Islet of Langerhans (tissue), 1 donor: Measurements from ENCODE around the gene SDK1.
"Not testable (repeated sequence)": the region's sequence is repeated elsewhere in the genome, so short reads cannot be mapped to it uniquely, and the experiment has no call there.

Experiments used
- FAIRE-seq: peaks from one replicate; lab custom pipeline; 2011; peaks lifted over from hg19 to GRCh38; lab: Jason Lieb, UNC

SDK1 gene

DNA sequence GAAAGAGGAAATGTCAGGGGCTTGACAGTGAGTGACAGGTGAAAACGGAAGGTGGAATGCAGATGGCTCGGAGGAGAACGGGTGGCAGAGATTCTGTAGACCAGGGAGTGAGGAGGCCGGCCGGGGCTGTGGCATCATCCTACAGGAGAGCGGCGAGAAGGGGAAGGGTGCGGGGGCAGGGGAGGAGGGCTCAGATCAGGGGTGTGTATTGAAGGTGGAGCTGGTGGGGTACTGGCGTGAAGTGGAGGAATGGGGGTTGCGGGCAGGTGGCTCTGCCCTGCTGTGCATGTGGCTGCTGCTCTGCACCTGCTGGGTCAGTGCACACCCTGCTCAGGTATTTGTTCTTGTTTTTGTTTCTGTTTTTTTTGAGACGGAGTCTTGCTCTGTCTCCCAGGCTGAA lies 910.2 kb downstream of the SDK1 start:
- FAIRE-seq, result no peak

DNA sequence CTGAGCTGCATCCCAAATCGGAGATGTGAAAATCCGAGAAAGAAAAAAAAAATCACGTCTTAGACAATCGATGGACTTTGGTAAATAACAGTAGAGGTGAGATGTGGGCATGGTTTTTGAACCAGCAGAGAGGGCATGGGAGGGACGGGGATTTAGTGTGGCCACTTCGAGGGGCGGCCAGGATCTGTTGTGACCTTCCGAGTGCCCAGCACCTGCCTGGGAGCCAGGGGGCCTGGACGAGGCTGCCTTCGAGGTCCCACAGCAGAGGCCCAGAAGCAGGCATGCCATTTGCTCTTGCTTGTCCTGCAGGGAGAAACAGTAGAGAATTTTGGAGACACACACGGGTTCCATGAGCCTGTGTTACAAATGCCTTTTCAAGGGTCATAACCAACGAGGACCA lies 911.3 kb downstream of the SDK1 start:
- no peak for FAIRE-seq

DNA sequence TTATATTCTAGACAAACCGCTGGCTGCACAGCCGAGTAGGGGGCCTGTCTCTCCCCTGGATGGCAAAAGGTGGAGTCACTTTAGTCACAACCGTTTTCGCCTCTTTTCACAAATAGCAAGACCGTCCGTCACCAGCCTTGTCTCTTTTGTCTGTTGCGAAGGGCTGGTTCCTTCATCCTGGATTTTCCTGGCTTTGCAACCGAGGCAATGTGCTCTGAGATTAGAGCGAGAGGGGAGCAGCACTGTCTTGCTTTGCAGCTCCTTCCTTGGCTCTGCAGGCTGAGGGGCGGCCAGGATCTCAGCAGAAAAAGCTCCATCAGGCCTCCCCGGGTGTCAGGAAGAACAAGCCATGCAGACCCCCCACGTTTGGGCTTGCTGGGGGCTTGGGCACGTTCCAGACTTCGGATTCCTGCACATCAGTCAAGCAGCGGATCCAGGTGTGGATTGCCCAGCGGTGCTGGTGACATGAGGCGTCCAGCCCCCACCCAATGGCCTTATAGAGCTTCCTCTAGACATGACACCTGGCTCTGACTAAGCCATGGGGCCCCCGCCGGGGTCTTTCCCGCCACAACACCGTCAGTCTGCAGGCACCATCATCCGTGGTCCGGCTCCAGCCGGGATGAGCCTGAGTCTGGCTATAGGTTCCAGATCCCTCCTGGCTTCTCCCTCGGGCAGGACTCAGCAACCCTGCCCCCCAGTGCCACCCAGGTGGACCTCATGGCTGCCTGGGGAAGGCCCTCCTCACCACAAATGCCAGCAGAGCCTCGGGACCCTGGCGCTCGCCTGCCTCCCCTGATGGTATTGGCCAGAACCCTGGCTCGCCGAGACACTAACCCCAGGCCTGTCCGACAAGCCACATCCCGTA lies 913.5 kb downstream of the SDK1 start:
- FAIRE-seq, result no peak

DNA sequence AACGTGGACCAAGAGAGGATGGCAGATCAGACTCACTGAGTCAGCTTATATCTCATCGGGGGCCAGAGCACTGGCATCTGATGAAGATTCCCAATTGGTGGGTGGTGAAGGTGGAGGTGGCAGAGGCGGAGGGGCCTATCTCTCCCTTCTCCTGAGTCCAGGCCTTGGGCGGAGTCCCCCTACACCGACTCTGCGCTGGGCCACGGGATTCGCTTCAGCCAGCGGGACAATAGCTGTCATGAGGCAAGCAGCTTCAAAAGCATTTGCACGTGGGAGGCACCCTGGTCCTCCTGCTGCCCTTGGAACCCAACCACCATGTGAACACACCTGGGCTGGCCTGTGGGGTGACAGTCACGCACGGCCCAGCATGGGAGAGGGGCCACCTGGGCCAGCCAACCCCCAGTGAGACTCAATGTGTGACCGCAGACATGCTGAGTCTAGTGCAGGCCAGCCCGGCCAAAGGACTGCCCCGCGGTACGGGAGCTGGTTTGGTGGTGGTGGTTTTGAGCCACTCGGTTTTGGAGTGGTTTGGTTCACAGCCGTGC lies 914.2 kb downstream of the SDK1 start:
- no peak for FAIRE-seq

DNA sequence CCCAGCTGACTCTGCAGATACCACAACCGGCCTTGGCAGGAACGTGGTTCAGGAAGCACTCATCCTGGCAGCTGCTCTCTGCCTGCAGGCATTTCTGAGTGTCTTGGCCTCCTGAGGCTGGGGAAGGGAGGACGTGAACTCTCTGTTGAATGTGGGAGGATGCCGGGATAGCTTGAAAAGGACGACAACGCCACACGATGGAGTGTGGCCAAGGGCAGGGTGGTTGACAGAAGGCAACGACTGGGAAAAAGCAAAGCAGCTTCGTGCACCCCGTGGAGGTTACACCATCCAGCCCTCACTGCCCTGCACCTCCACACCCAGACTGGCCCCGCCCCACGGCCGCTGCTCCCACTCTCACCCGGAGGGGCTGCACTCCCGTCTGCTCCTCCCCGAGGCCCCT lies 915.0 kb downstream of the SDK1 start:
- FAIRE-seq, result no peak

DNA sequence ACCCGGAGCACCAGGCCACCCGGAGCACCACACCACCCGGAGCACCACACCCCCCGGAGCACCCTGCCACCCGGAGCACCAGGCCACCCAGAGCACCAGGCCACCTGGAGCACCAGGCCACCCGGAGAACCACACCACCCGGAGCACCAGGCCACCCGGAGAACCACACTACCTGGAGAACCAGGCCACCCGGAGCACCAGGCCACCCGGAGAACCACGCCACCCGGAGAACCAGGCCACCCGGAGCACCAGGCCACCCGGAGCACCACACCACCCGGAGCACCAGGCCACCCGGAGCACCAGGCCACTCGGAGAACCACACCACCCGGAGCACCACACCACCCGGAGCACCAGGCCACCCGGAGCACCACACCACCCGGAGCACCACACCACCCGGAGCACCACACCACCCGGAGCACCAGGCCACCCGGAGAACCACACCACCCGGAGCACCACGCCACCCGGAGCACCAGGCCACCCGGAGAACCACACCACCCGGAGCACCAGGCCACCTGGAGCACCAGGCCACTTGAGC lies 916.1 kb downstream of the SDK1 start:
- not testable (repeated sequence) for FAIRE-seq

DNA sequence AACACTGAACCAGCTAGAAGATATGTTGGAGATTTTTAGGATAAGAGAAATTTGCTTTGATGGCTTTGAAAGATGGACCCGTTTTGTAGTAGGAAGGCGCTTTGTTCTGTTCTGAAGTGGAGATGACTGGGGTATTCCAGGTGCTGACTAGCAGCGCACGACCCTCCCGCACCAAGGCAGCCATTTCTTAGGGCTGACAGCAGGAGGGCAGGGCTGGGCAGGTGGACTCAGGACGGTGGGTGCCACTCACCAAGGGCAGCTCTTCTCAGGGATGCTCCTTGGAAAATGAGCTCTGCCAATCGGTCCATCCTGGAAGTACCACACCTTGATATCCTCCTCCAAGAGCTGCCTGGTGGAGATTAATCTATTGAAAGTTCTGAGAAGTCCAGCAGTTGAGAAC lies 917.4 kb downstream of the SDK1 start:
- no peak for FAIRE-seq

DNA sequence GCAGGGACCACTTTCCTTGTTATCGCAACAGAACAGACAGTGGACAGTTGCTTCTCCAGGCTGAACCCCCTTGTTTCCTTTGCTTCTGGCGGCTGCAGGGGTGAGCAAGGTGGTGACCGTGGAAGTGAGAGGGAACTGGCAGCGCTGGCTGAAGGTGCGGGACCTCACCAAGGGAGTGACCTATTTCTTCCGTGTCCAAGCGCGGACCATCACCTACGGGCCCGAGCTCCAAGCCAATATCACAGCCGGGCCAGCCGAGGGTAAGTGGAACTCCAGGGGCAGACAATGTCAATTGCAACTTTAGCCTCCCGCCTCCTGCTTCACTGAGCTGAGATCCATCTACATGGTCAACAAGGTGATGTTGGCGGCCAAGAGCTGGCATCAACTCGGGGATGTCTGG lies 919.0 kb downstream of the SDK1 start:
- no peak for FAIRE-seq

DNA sequence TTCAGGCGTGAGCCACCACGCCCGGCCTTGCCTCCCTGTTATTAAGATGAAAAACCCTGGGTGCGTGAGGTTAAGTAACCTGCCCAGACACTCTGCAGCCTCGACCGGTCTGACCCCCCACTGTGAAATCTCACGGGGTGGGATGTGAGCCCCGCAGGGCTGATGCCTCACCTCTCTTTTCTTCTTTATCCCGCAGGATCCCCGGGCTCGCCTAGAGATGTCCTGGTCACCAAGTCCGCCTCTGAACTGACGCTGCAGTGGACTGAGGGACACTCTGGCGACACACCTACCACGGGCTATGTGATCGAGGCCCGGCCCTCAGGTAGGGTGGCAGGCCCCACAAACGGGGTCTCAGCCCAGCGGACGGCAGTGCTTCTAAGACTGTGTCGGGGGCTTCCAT lies 920.0 kb downstream of the SDK1 start:
- FAIRE-seq, result no peak

DNA sequence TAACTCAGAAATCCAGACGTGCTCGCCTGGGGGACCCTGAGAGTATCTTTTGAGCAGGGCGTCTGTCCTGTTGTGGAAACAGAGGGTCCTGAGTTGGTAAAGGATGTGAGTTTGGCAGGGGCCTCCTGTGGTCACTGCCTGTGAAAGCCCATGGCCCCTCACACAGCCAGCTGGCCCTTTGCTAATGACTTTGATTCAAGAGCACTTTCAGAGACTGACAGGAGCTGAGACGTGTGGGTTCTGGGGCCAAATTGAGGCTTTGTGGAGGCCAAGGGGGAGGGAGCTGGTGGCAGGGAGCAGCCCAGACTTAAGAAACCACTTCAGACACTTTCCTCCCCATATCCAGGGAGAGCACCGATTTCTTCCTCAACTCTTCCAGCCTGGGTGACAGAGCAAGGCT lies 921.6 kb downstream of the SDK1 start:
- no peak for FAIRE-seq

DNA sequence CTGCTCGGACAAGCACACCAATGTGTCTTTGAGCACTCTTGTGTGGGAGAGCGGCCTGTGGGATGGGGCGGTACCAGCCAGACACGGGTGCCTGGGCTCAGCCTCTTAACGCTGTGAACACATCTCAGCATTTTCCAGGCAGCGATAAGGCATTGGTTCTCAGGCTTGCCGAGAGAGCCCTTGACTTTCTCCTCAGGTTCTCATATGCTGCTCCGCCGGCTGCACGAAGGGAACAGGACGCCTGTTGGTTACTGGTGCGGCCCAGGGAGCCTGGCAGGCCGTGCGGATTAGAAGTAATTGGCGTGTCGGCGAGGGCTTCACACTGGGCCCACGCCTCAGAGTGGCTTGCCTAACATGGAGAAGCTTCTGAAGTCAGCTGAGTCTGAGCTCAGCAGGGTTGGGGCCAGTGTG lies 924.3 kb downstream of the SDK1 start:
- FAIRE-seq, result no peak

DNA sequence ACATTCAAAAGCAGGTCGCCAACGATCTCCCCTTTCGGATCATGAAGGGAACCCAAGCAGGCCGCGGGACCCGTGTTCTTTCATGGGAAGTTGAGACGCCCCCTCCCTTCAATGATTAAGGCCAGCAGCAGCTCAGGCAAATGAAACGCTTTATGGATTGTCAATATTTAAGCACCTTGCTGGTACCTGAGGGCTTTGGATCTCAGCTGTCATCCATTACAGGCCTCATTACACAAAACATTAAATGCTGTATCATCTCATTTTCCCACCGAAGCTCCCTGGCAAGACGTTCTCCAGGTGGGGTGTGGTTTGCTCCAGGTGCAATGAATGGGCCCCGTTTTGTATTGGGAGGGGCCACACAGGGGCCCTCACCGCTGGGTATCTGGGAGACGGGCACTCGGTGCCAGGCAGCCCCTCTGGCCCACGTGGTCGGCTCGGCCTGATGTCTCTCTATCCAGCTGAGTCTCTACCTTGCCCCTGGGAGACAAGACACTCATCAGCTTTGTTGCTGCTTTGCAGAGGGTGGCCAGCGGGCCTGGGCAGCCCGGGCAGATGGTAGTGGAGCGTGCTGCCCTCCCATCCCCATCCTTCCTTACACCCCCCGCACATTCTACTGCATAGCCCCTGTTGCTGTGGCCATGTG lies 925.0 kb downstream of the SDK1 start:
- FAIRE-seq, result peak; percentile 90

DNA sequence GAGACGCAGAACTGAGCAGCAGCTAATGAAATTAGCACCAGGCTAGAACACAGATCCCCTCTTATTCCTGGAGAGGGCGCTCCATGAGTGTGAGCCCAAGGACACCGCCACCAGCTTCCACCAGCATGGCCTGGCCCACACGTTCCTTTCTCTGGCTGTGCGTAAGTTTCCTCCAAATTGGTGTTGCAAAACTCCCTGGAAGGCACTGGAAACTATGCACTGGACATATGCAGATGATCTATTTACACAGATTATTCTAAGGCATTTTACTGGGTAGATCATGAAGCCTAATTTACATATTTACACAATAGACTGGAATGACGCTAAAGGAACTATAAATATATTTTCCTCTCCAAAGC lies 925.5 kb downstream of the SDK1 start:
- FAIRE-seq, result no peak

DNA sequence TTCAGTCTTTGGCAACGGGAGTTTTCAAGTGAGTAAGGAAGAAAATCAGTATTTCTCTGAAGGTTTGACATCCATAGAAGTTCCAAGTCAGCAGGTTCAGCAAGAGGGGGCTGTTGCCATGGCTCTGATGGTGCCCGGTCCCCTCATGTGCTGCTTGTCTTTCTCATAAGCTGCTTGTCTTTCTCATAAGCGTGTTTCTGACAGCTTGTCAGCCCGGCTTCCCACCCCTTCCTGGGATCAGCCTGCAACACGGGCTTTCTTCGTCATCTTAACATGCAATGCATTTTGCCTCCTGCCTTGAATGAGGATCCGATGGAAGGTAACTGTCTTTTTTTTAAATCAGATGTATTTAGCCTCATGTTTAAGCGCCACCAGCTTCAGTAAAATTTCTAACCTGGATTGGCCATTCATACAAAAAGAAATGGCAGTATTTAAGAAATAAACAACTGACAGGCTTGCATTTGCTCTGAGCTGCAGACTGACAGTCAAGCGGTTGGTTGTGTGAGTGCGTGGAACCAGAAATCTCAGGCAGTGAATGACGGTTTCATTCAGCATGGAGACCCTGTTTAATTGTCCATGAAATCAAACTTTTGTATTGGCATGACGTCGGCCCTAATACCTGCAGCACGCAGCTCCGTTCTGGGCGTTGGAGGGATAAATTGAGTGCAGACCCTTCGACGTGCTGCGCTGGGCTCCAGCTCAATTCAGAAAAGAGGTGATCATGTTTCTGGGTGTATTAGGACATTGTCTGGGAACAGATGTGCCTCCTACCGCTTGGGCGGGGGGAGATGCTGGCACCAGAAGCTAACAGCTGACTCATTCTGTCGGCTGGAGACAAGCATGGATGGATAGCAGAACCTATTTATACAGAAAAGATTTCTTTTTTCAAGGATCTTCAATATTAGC lies 926.3 kb downstream of the SDK1 start:
- no peak for FAIRE-seq

DNA sequence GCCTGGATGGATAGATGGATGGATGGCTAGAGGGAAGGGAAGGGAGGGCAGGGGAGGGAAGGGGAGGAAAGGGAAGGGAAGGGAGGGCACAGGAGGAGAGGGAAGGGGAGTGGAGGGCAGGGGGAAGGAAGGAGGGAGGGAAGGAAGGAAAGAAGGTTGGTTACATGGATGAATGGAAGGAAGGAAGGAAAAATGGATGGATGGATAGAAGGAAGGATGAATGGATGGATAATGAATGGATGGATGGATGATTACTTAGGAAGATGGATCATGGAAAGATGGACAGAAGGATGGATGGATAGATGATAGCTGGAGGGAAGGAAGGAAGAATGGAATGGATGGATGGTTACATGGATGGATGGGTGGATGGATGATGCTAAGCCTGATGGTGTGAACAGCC lies 929.3 kb downstream of the SDK1 start:
- no peak for FAIRE-seq

DNA sequence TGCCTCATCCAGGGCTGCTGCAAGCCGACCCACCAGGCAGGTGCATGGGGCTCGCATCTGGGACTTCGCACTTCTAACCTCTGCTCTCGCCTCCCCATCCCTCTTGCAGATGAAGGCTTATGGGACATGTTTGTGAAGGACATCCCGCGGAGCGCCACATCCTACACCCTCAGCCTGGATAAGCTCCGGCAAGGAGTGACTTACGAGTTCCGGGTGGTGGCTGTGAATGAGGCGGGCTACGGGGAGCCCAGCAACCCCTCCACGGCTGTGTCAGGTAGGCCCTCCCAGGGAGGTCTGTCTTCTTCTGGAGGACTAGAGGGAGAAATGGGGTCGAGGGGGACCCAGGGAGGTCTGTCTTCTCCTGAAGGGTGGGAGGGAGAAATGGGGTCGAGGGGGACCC lies 932.1 kb downstream of the SDK1 start:
- no peak for FAIRE-seq

DNA sequence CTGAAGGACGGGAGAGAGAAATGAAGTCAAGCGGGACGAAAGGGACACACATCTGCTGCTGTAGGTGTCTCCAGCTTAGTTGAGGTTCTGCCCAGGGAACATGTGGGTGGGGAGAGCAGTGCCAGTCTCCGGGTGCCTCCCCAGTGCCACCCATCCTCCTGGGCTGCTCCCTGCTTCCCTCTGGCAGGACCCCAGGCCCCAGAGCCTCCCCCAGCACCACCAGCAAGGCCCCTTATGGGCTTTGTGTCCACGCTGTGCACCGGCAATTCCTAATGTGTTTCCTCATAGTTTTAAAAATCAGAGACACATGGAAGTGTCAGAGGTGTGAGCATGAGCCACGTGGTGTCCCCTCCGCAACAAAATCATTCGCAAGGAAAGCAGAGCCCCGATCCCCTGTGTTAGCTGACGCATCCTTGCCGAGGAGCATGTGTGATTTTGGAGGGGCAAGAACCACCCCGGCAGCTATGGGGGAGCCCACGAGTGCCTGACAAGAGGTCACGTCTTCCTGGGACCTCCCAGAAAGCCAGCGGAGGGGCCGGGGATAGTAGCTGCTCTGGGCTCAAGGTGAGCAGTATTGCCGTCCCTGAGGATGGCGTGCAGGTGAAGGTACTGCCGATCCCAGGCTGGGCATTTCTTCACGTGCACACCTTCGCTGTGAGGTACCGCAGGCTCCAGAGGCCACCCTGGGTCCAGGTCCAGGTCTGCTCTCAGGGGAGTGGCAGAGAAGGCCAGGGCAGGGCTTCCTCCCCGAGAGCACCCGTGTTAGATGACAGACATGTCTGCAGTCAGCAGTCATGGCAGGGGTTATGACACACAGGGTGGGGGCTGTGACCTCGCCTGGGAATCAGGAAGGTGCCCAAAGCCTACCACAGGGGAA lies 932.8 kb downstream of the SDK1 start:
- no peak for FAIRE-seq

DNA sequence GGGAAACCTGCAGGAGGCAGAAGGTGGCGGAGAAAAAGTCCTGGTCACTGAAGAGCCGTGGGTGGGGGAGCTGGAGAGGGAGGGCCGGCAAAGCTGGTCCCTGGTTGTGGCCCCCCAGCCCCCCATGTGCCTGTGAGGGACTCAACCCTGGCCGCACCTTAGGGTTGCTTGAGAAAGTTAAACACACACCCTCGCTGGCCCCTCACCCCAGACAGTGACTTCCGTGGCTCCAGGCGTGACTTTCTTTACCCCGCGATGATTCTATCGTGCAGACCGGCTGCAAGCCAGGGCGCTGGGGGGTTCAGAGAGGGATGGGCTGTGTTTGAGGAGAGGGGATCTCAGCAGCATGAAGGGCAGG lies 933.4 kb downstream of the SDK1 start:
- FAIRE-seq, result no peak

DNA sequence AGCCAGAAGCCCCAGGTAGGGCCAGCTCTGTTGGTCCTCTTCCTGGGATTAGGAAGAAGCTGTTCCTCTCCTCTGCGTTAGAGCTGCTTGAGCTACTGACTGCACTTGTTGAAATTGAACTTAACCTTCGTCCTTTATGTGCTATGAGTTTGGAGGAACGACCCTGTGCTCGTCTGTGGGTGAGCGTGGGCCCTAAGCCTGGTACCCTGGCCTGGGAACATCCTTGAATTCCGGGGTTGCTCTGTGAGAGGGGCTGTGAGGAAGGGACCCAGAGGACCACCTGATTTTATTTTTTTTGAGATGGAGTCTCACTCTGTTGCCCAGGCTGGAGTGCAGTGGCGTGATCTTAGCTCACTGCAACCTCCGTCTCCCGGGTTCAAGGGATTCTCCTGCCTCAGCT lies 933.8 kb downstream of the SDK1 start:
- no peak for FAIRE-seq

DNA sequence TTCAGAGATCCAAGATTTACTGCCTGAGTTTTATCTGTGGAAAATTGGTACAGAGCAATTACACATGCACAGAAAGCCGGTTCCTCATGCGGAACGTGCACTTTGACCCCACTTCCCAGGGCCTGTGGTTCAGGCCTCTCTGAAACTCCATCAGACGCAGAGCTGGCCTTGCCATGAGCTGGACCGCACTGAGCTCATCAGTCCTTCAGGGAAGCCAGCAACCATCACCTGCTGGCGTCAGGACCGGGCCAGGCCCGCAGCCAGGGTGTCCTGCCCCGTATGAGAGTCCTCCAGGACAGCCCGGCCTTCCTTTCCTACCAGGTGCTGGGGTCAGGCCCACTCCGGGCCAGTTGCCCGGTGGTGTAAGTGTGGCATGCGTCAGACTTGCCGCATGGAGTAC lies 934.5 kb downstream of the SDK1 start:
- no peak for FAIRE-seq

DNA sequence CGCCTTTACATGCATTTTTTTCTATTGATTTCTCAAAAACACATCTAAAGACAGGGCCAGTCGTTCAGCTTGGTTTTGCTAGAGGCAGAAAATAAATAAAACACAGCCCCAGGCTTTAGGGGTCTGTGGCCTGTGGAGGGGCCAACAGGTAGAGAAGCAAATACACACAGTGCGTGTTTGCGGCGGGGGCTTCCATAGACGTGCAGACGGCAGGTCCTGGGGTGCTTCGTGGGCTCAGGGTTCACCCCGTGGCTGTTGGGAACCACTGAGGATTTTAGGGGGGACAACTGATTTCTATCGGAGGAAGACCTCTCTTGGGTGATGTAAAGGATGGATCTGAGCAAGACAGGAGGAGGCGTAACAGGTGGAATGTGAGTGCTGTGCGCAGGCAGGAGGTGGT lies 935.3 kb downstream of the SDK1 start:
- FAIRE-seq, result no peak

DNA sequence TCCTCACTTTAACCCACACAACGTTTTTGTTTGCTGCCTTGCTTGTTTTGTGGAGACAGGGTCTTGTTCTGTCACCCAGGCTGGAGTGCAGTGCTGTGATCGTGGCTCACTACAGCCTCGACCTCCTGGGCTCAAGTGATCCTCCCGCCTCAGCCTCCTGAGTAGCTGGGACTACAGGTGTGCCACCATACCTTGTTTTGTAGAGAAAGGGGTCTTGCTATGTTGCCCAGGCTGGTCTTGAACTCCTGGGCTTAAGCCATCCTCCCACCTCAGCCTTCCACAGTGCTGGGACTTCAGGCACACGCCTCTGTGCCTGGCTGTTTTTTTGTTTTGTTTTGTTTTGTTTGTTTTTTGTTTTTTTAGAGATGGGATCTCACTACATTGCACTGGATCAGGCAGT lies 935.8 kb downstream of the SDK1 start:
- FAIRE-seq, result not testable (repeated sequence)
